Measurements from ENCODE around the gene ELF1.

The ELF1 gene

GRCh38 chr13:41012536-41012935 is 6.6 kb downstream of the ELF1 start:
- H3K9ac ChIP-seq (ENCODE audit: low read length): no peak overlapping the region
- no peak overlapping the region for H3K27ac ChIP-seq (ENCODE audit: low read length)
- peaks cover 4% of the 10 kb centered on the region for H3F3A ChIP-seq (ENCODE audit: insufficient read depth, low read length)
- no peaks in the 10 kb centered on the region for H3K9me3 ChIP-seq (replicated peaks; ENCODE audit: insufficient read depth, low read length)
- no peak overlapping the region for H3K4me3 ChIP-seq (ENCODE audit: low read length)
- no peaks in the 10 kb centered on the region for H3K27me3 ChIP-seq (replicated peaks; ENCODE audit: insufficient read depth, low read length)
- peaks cover 92% of the 10 kb centered on the region for H3K79me2 ChIP-seq (ENCODE audit: low read length)
- H4K20me1 ChIP-seq (ENCODE audit: insufficient read depth, low read length): no peaks in the 10 kb centered on the region
- H3K4me2 ChIP-seq (ENCODE audit: low read depth, low read length): no peak overlapping the region
- H3K36me3 ChIP-seq (replicated peaks; ENCODE audit: insufficient read depth, low read length): no peaks in the 10 kb centered on the region
- peaks cover 29% of the 10 kb centered on the region for H3K4me1 ChIP-seq (ENCODE audit: low read length)
- H3K9me2 ChIP-seq (replicated peaks; ENCODE audit: insufficient read depth, low read length): no peaks in the 10 kb centered on the region
- no peak overlapping the region for H2AFZ ChIP-seq (ENCODE audit: low read length)
- DNase-seq: no peak
- TF ChIP-seq EZH2phosphoT487 (IDR thresholded peaks at IDR 0.05; ENCODE audit: low read length) (no peak), EZH2 (optimal IDR thresholded peaks at IDR 0.05; ENCODE audit: low read depth, low read length) (no peak)
- TF ChIP-seq, protein P1, sequence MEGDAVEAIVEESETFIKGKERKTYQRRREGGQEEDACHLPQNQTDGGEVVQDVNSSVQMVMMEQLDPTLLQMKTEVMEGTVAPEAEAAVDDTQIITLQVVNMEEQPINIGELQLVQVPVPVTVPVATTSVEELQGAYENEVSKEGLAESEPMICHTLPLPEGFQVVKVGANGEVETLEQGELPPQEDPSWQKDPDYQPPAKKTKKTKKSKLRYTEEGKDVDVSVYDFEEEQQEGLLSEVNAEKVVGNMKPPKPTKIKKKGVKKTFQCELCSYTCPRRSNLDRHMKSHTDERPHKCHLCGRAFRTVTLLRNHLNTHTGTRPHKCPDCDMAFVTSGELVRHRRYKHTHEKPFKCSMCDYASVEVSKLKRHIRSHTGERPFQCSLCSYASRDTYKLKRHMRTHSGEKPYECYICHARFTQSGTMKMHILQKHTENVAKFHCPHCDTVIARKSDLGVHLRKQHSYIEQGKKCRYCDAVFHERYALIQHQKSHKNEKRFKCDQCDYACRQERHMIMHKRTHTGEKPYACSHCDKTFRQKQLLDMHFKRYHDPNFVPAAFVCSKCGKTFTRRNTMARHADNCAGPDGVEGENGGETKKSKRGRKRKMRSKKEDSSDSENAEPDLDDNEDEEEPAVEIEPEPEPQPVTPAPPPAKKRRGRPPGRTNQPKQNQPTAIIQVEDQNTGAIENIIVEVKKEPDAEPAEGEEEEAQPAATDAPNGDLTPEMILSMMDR (IDR thresholded peaks at IDR 0.05; ENCODE audit: low read length): no peak

- Histone ChIP-seq H3K27me3 (replicated peaks; ENCODE audit: insufficient read depth, low read length) (no peaks in the 10 kb centered on the region), H3K9me3 (replicated peaks; ENCODE audit: insufficient read depth, low read length) (no peaks in the 10 kb centered on the region), H3K4me3 (ENCODE audit: low read length) (no peak overlapping the region), H3F3A (ENCODE audit: insufficient read depth, low read length) (peaks cover 12% of the 10 kb centered on the region), H3K9ac (ENCODE audit: low read length) (no peak overlapping the region), H3K9me2 (replicated peaks; ENCODE audit: insufficient read depth, low read length) (no peaks in the 10 kb centered on the region), H3K4me1 (ENCODE audit: low read length) (peaks cover 37% of the 10 kb centered on the region), H2AFZ (ENCODE audit: low read length) (no peak overlapping the region), H4K20me1 (ENCODE audit: insufficient read depth, low read length) (no peaks in the 10 kb centered on the region), H3K79me2 (ENCODE audit: low read length) (peaks cover 94% of the 10 kb centered on the region), H3K4me2 (ENCODE audit: low read depth, low read length) (no peak overlapping the region), H3K27ac (ENCODE audit: low read length) (no peak overlapping the region), H3K36me3 (replicated peaks; ENCODE audit: insufficient read depth, low read length) (no peaks in the 10 kb centered on the region)
- DNase-seq: no peak
- TF ChIP-seq EZH2phosphoT487 (IDR thresholded peaks at IDR 0.05; ENCODE audit: low read length) (no peak), EZH2 (optimal IDR thresholded peaks at IDR 0.05; ENCODE audit: low read depth, low read length) (no peak)
- TF ChIP-seq, protein P1 (IDR thresholded peaks at IDR 0.05; ENCODE audit: low read length): no peak
Observed at GRCh38 chr13:41011382-41011956, 7.6 kb downstream of the ELF1 start.

DNA sequence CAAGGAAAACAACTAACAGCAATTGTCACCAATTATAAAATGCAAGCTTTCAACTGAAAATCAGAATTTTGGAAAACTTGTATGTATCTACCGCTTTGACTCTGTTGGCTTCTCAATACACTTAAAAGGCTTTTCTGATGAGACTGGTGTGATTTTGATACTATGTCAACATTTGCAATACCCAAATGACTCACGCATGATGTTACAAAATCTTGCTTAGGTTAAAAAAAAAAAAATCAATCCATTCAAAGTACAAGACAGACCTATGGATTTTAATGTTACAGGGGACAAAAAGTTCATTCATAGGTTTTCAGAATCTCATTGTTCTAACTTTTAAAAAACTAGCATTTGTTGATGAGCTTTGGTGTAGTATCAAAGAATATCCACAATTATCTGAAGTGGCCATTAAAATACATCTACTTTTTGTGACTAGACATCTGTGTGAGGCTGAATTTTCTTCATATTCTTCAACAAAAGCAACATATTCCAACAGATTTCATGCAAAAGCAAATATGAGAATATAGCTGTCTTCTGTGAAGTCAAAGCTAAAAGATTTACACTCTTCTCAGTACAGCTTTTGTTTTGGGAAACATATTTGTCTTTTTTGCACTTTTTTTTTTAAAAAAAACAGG is 10.7 kb downstream of the ELF1 start:
- Histone ChIP-seq H3K79me2 (ENCODE audit: low read length) (peaks cover 89% of the 10 kb centered on the region), H3F3A (ENCODE audit: insufficient read depth, low read length) (peaks cover 39% of the 10 kb centered on the region), H3K4me2 (ENCODE audit: low read depth, low read length) (no peak overlapping the region), H3K36me3 (replicated peaks; ENCODE audit: insufficient read depth, low read length) (no peaks in the 10 kb centered on the region), H3K27me3 (replicated peaks; ENCODE audit: insufficient read depth, low read length) (no peaks in the 10 kb centered on the region), H3K9me2 (replicated peaks; ENCODE audit: insufficient read depth, low read length) (no peaks in the 10 kb centered on the region), H2AFZ (ENCODE audit: low read length) (no peak overlapping the region), H4K20me1 (ENCODE audit: insufficient read depth, low read length) (no peaks in the 10 kb centered on the region), H3K9ac (ENCODE audit: low read length) (no peak overlapping the region), H3K9me3 (replicated peaks; ENCODE audit: insufficient read depth, low read length) (no peaks in the 10 kb centered on the region), H3K4me3 (ENCODE audit: low read length) (no peak overlapping the region), H3K27ac (ENCODE audit: low read length) (peak overlapping the region; percentile 4; the same call in 1 of the 2 replicates), H3K4me1 (ENCODE audit: low read length) (peaks cover 46% of the 10 kb centered on the region)
- TF ChIP-seq EZH2 (optimal IDR thresholded peaks at IDR 0.05; ENCODE audit: low read depth, low read length) (no peak), EZH2phosphoT487 (IDR thresholded peaks at IDR 0.05; ENCODE audit: low read length) (no peak)
- TF ChIP-seq, protein P1 (IDR thresholded peaks at IDR 0.05; ENCODE audit: low read length): no peak
- DNase-seq: no peak

All from MM.1S (cell line).